CD4-positive, alpha-beta memory T cell (primary cell): ENCODE results near the gene GPR173. TPM values are rescaled to one million over a fixed set of nuclear protein-coding genes. Genes with fewer than 3 reads are reported as not detected.
A peak's percentile ranks its signal among the peaks of the same experiment; 100 is the strongest.

ENCODE experiments used
- CTCF ChIA-PET: fragments of 350-600 bp; sonication (Branson Sonifier 250); formaldehyde crosslinking; loops from one replicate; lab custom pipeline; 2021; ENCODE audit warnings: inconsistent platforms; ENCODE audit not compliant: partially characterized antibody; lab: Charles Lee
- POLR2A ChIA-PET: fragments of 350-600 bp; sonication (Branson Sonifier 250); formaldehyde crosslinking; loops from one replicate; lab custom pipeline; 2021; ENCODE audit not compliant: partially characterized antibody; lab: Charles Lee
- DNase-seq, 5 donors: peaks; one replicate each; pipeline versions ENCODE4 v3.0.0 to v3.0.0-alpha.2; 2020 to 2022; ENCODE audit warnings: mixed read lengths in 1 of 5
- H3K27ac ChIP-seq: one replicate; pipeline ENCODE4 v1.7.0; 2013; ENCODE audit warnings: low read depth, low read length
- H3K27me3 ChIP-seq: 2 replicates; pipeline ENCODE4 v1.7.0; 2013; ENCODE audit warnings: mild to moderate bottlenecking, low read length, moderate library complexity; ENCODE audit not compliant: insufficient read depth
- H3K36me3 ChIP-seq: 2 replicates; pipeline ENCODE4 v1.7.0; 2013; ENCODE audit warnings: mild to moderate bottlenecking, low read length, moderate library complexity; ENCODE audit not compliant: insufficient read depth
- H3K4me1 ChIP-seq: 2 replicates; pipeline ENCODE4 v1.7.0; 2013; ENCODE audit warnings: mild to moderate bottlenecking, low read length, moderate library complexity; ENCODE audit not compliant: insufficient read depth
- H3K4me3 ChIP-seq, 2 donors: one replicate each; pipeline ENCODE4 v1.7.0; 2013; ENCODE audit warnings: low read length in 2 of 2, mild to moderate bottlenecking in 1 of 2
- H3K9me3 ChIP-seq, 2 donors: one replicate each; pipeline ENCODE4 v1.7.0; 2013; ENCODE audit warnings: low read length in 2 of 2, control low read depth in 1 of 2; ENCODE audit not compliant: control insufficient read depth in 1 of 2
- H3K27ac Mint-ChIP-seq, 7 donors: one replicate each; pipeline ENCODE4 v1.8.0; 2020 to 2021; ENCODE audit warnings: mixed read lengths in 7 of 7, mild to moderate bottlenecking in 6 of 7, inconsistent platforms in 3 of 7, moderate library complexity in 3 of 7
- H3K27me3 Mint-ChIP-seq, 2 donors: one replicate each; pipeline ENCODE4 v1.8.0; 2020 to 2021; ENCODE audit warnings: mixed read lengths in 2 of 2
- H3K36me3 Mint-ChIP-seq, 2 donors: one replicate each; pipeline ENCODE4 v1.8.0; 2020 to 2021; ENCODE audit warnings: mixed read lengths in 2 of 2, inconsistent platforms in 1 of 2, mild to moderate bottlenecking in 1 of 2
- H3K4me1 Mint-ChIP-seq, 4 donors: one replicate each; pipeline ENCODE4 v1.8.0; 2020 to 2021; ENCODE audit warnings: mixed read lengths in 4 of 4, mild to moderate bottlenecking in 1 of 4
- H3K4me3 Mint-ChIP-seq, 8 donors: one replicate each; pipeline ENCODE4 v1.8.0; 2020 to 2021; ENCODE audit warnings: mixed read lengths in 8 of 8, mild to moderate bottlenecking in 7 of 8, moderate library complexity in 6 of 8, inconsistent platforms in 3 of 8
- H3K9me3 Mint-ChIP-seq, 8 donors: one replicate each; pipeline ENCODE4 v1.8.0; 2020 to 2021; ENCODE audit warnings: mixed read lengths in 8 of 8, mild to moderate bottlenecking in 5 of 8, inconsistent platforms in 3 of 8, moderate library complexity in 1 of 8
- intact Hi-C: fragments of 100-400 bp; cut with micrococcal nuclease; formaldehyde crosslinking; loops from one replicate; pipeline ENCODE4 v1.15.1; 2023
- polyA plus RNA-seq, 2 donors: library from polyadenylated mRNA; unstranded; fragments of 300-500 nt; fragmentation: Illumina TruSeq; gene quantifications; one replicate each; pipeline ENCODE4 v1.2.3, GENCODE V29; 2021
- total RNA-seq, 2 experiments: library from RNA; stranded (reverse); gene quantifications; one replicate each; pipeline ENCODE4 v1.2.3, GENCODE V29; 2021

Gene GPR173, protein sequence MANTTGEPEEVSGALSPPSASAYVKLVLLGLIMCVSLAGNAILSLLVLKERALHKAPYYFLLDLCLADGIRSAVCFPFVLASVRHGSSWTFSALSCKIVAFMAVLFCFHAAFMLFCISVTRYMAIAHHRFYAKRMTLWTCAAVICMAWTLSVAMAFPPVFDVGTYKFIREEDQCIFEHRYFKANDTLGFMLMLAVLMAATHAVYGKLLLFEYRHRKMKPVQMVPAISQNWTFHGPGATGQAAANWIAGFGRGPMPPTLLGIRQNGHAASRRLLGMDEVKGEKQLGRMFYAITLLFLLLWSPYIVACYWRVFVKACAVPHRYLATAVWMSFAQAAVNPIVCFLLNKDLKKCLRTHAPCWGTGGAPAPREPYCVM
- total RNA-seq (not detected), polyA plus RNA-seq (not detected)

DNA sequence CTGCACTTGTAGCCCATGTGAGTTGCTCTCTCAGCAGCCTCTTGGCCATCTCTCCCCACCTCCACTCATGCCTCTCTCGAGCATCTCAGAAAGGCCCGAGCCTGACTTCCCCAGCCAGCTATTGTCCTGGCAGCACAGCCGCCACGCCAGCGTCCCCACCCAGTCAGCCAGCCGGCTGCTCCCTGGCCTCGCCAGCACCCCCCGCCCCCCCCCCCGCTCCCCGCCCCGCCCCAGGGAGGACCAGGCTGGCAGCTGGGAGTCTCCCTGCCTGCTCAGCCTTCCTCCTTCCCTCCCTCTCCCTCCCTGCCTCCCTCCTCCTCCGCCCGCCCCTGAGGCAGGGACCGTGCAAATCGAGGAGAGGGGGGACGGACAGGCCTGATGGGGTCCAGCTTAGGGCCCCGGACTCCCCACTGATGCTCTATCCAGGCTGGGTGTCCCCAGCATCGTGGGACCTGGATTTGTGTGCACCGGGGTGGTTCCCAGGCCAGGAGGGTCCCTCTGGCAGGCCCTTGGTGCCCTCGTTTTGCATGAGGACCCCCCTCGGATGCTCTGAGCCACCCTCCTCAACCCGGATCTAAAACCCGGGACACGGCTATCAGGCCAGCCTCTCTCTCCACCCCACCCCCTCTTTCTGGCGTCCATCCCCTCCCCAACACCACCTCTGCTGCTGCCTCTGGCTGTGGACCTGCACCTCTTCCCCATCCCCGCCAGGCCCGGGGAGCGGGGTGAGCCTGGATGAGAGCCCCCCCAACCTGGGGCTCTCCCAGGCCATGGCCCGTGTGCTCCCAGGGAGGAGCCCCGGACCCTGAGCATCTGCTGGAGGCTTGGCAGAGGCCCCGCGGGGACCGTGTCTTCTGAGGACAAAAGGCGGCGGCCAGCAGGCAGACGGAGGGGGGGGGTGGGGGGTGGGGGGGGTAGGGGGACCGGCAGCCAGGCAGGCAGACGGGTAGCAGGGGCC, at the start of gene GPR173:
Gene GPR173 (plus strand): TSS at position 621 of the 958 bp plus-strand sequence. CDS start 27,833 bp downstream, outside the sequence.
- Histone ChIP-seq H3K4me1 (no peaks in the 10 kb centered on the region), H3K4me3 (no peak within 1 kb of the TSS), H3K27ac (no peak within 1 kb of the TSS), H3K36me3 (no peaks in the 10 kb centered on the region), H3K27me3 (no peaks in the 10 kb centered on the region), H3K9me3 (no peaks in the 10 kb centered on the region)
- Mint-ChIP-seq H3K36me3 (no peaks in the 10 kb centered on the region), H3K4me1 (peaks cover 0 to 2% (median 0%) of the 10 kb centered on the region in 4 donors), H3K27me3 (peaks cover 2 to 4% of the 10 kb centered on the region in 2 donors), H3K9me3 (no peaks in the 10 kb centered on the region), H3K27ac (no peak within 1 kb of the TSS), H3K4me3 (no peak within 1 kb of the TSS)
- ChIA-PET CTCF (no interaction called here), POLR2A (no interaction called here)
- intact Hi-C loops, result no loop called here
- no peak for DNase-seq

DNA sequence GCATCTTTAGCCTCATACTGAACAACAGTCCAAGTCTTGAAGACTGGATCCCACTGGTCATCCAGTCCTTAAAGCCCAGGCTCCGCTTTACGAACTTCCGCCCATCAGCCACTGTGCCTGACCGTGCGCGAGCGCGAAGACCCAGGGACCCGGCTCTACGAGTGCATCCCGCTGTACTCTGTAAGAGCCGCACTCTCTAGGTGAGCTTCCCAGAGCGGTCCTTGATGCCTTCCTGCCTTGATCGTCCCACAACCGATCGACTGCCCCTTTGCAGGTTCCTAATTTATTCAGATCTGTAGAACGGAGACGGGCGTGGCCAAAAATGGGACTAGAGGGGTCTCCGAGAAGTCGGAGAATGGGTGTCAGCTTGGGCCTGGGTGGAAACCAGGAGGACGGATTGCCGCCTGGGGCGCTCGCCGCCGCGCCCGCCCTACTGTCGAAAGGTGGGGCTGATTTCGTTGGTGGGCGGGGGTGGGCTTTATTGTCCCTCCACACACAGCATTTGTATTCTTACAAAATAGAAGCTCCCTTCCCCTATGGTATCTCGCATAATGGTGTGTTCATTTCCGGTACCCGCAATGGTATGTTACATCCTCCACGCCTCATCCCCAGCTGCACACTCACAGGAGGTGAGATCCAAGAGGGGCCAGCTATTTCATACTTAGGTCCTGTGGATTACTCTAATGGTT, 48.0 kb upstream of the GPR173 start:
- H3K4me1 Mint-ChIP-seq, result peaks cover 4 to 5% (median 4%) of the 10 kb centered on the region in 4 donors
- CTCF ChIA-PET, result no interaction called here

DNA sequence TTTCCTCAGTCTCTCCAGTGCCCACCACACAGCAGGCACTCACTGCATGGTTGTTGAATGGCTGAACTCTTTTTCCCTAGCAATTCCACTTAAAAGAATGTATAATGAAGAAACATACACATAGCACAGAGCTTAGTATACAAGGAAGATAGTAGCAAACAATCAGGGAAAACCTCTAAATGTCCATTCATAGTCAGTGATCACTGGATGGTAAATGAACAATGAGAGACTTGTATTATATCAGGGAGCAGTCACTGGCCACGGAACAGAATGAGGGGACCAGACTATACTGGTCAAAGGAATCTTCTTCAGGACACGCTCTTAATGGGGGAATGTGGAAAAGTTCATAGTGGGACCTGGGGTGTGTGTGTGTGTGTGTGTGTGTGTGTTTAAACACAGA, 46.6 kb upstream of the GPR173 start:
- H3K27me3 ChIP-seq, result no peaks in the 10 kb centered on the region
- no peaks in the 10 kb centered on the region for H3K36me3 Mint-ChIP-seq
- H3K4me1 Mint-ChIP-seq, result no peaks in the 10 kb centered on the region
- H3K4me1 ChIP-seq, result no peaks in the 10 kb centered on the region
- CTCF ChIA-PET, result no interaction called here
- DNase-seq, result no peak
- no peak overlapping the region for H3K4me3 Mint-ChIP-seq
- H3K36me3 ChIP-seq, result no peaks in the 10 kb centered on the region
- no peak overlapping the region for H3K27ac Mint-ChIP-seq
- H3K27ac ChIP-seq, result no peak overlapping the region
- POLR2A ChIA-PET, result no interaction called here
- H3K9me3 ChIP-seq, result no peaks in the 10 kb centered on the region
- intact Hi-C loops, result no loop called here
- no peak overlapping the region for H3K4me3 ChIP-seq
- H3K27me3 Mint-ChIP-seq, result peaks cover 3 to 5% of the 10 kb centered on the region in 2 donors
- peaks cover 0 to 2% (median 0%) of the 10 kb centered on the region in 8 donors for H3K9me3 Mint-ChIP-seq

More for the DNA sequence above, 48.0 kb upstream of the GPR173 start:
- H3K36me3 ChIP-seq, result no peaks in the 10 kb centered on the region
- H3K4me1 ChIP-seq, result peaks cover 6% of the 10 kb centered on the region
- H3K9me3 Mint-ChIP-seq, result peaks cover 0 to 2% (median 0%) of the 10 kb centered on the region in 8 donors
- H3K27ac ChIP-seq, result no peak overlapping the region
- H3K27ac Mint-ChIP-seq, result peak overlapping the region in 1 of 7 donors; percentile 29
- H3K36me3 Mint-ChIP-seq, result peaks cover 0 to 1% of the 10 kb centered on the region in 2 donors
- DNase-seq, result peak in 1 of 5 donors; percentile 32
- peak overlapping the region in 4 of 8 donors; percentile 30 to 48 (median 38) for H3K4me3 Mint-ChIP-seq
- intact Hi-C loops, result no loop called here
- POLR2A ChIA-PET, result no interaction called here
- H3K27me3 ChIP-seq, result no peaks in the 10 kb centered on the region
- H3K27me3 Mint-ChIP-seq, result peaks cover 3 to 5% of the 10 kb centered on the region in 2 donors
- no peak overlapping the region for H3K4me3 ChIP-seq
- H3K9me3 ChIP-seq, result no peaks in the 10 kb centered on the region

DNA sequence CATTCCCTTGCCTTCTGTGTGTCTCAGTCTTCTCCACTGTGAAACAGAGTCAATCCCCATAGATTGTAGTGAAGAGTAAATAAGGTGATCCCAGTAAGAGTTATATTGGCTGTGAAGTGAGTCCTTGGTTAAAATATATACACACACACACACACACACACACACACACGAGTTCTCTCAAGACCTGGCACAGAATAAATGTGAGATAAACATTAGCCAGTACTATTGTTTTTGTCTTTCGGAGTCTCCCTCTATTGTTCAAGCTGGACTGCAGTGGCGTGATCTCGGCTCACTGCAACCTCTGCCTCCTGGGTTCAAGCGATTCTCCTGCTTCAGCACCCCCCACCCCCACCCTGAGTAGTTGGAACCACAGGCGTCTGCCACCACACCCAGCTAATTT, 45.5 kb upstream of the GPR173 start:
- Histone ChIP-seq H3K27me3 (no peaks in the 10 kb centered on the region), H3K4me3 (no peak overlapping the region), H3K27ac (no peak overlapping the region), H3K4me1 (no peaks in the 10 kb centered on the region), H3K9me3 (no peaks in the 10 kb centered on the region), H3K36me3 (no peaks in the 10 kb centered on the region)
- Mint-ChIP-seq H3K9me3 (peaks cover 0 to 2% (median 0%) of the 10 kb centered on the region in 8 donors), H3K4me1 (no peaks in the 10 kb centered on the region), H3K36me3 (no peaks in the 10 kb centered on the region), H3K4me3 (no peak overlapping the region), H3K27me3 (peaks cover 3 to 9% of the 10 kb centered on the region in 2 donors), H3K27ac (no peak overlapping the region)
- DNase-seq, result no peak
- ChIA-PET CTCF (interaction anchor here (1.4 kb wide), 1 partner anchor 14 kb away, joined by 4 read pairs; no protein-coding TSS in a partner anchor), POLR2A (no interaction called here)
- intact Hi-C loops, result no loop called here

DNA sequence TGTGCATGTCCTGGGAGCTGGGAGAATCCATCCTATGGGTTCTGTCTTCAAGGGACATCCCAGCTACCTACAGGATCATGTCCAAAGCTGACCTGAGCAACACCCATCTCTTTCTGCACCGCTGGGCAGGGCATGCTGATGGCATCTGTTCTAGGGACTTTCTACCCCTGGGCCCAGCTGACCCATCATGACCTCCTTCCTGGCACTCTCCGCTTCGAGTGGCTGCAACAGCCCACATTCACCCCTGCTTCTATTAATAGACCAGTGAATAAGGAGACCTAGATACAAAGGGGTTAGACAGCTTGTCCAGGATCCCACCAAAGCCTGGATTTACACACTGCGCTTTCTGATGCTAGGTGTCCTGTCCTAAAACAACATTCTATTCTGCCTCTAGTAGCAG, 44.6 kb upstream of the GPR173 start:
- peaks cover 3 to 9% of the 10 kb centered on the region in 2 donors for H3K27me3 Mint-ChIP-seq
- no peak overlapping the region for H3K27ac Mint-ChIP-seq
- no peak for DNase-seq
- CTCF ChIA-PET, result interaction anchor here (1.4 kb wide), 1 partner anchor 14 kb away, joined by 4 read pairs; no protein-coding TSS in a partner anchor
- Histone ChIP-seq H3K4me3 (no peak overlapping the region), H3K36me3 (no peaks in the 10 kb centered on the region), H3K27me3 (no peaks in the 10 kb centered on the region), H3K4me1 (no peaks in the 10 kb centered on the region), H3K27ac (no peak overlapping the region), H3K9me3 (no peaks in the 10 kb centered on the region)
- H3K9me3 Mint-ChIP-seq, result peaks cover 0 to 5% (median 0%) of the 10 kb centered on the region in 8 donors
- no peaks in the 10 kb centered on the region for H3K4me1 Mint-ChIP-seq
- H3K36me3 Mint-ChIP-seq, result no peaks in the 10 kb centered on the region
- POLR2A ChIA-PET, result no interaction called here
- intact Hi-C loops, result no loop called here
- H3K4me3 Mint-ChIP-seq, result no peak overlapping the region

DNA sequence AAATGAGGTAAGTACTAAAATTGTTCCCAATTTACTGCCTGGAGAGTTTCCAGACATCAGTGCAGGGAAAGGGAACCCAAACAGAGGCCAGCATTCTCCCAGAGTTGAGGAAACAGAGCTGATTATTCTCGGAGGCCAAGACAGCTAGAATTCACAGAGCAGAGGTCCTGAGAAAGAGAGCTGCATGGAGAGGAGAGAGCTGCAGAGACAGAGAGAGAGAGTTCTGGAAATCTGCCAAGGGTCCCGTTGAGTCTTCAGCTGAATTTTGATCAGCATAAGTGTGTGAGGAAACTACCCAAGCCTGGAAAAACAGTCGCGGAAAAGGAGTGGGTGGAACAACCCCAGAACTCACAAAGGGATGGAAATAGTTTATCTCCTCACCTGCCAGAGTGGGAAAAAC, 43.8 kb upstream of the GPR173 start:
- no peaks in the 10 kb centered on the region for H3K9me3 ChIP-seq
- H3K36me3 Mint-ChIP-seq, result no peaks in the 10 kb centered on the region
- CTCF ChIA-PET, result no interaction called here

More for the DNA sequence above, 43.8 kb upstream of the GPR173 start:
- POLR2A ChIA-PET, result no interaction called here
- Mint-ChIP-seq H3K9me3 (peaks cover 0 to 5% (median 0%) of the 10 kb centered on the region in 8 donors), H3K4me1 (no peaks in the 10 kb centered on the region), H3K27ac (no peak overlapping the region), H3K4me3 (no peak overlapping the region), H3K27me3 (peaks cover 3 to 8% of the 10 kb centered on the region in 2 donors)
- no peak overlapping the region for H3K27ac ChIP-seq
- no peaks in the 10 kb centered on the region for H3K4me1 ChIP-seq
- H3K27me3 ChIP-seq, result no peaks in the 10 kb centered on the region
- H3K4me3 ChIP-seq, result no peak overlapping the region
- intact Hi-C loops, result no loop called here
- no peak for DNase-seq
- no peaks in the 10 kb centered on the region for H3K36me3 ChIP-seq
